OCI-M1 (cell line): ENCODE data around the gene TMEM139.

Experiments
- DNase-seq: peaks from one replicate; lab custom pipeline; 2025; lab: John Stamatoyannopoulos, UW

TMEM139 gene

GRCh38 chr7:143284591-143285469 is at the start of gene TMEM139:
Gene TMEM139, plus strand, starts transcription at chr7:143284958. Its CDS starts 1,000 bp downstream, at chr7:143285958.
- no peak for DNase-seq

- no peak for DNase-seq
These were observed 49.2 kb upstream of the TMEM139 start for GRCh38 chr7:143235561-143235960.

GRCh38 chr7:143236408-143236990 is 48.3 kb upstream of the TMEM139 start:
- no peak for DNase-seq

- no peak for DNase-seq
These were observed 47.4 kb upstream of the TMEM139 start for GRCh38 chr7:143237366-143237765.

- DNase-seq, result no peak
These were observed 46.3 kb upstream of the TMEM139 start for GRCh38 chr7:143238289-143238980.

GRCh38 chr7:143239813-143240212 is 44.9 kb upstream of the TMEM139 start:
- DNase-seq, result no peak

GRCh38 chr7:143240291-143241168 is 44.2 kb upstream of the TMEM139 start:
- DNase-seq, result peak; percentile 67

GRCh38 chr7:143242306-143242705 is 42.5 kb upstream of the TMEM139 start:
- no peak for DNase-seq

- DNase-seq, result no peak
These were observed 41.6 kb upstream of the TMEM139 start for GRCh38 chr7:143243111-143243510.

- no peak for DNase-seq
These were observed 41.1 kb upstream of the TMEM139 start for GRCh38 chr7:143243614-143244013.

GRCh38 chr7:143244321-143244720 is 40.4 kb upstream of the TMEM139 start:
- DNase-seq, result no peak

- DNase-seq, result no peak
These were observed 39.6 kb upstream of the TMEM139 start for GRCh38 chr7:143245123-143245522.

GRCh38 chr7:143247372-143247771 is 37.4 kb upstream of the TMEM139 start:
- DNase-seq, result no peak

GRCh38 chr7:143248761-143249354 is 35.9 kb upstream of the TMEM139 start:
- DNase-seq, result no peak

GRCh38 chr7:143250199-143250598 is 34.6 kb upstream of the TMEM139 start:
- DNase-seq, result no peak

GRCh38 chr7:143250822-143251221 is 33.9 kb upstream of the TMEM139 start:
- no peak for DNase-seq

GRCh38 chr7:143252006-143252405 is 32.8 kb upstream of the TMEM139 start:
- peak; percentile 4 for DNase-seq

- DNase-seq, result peak; percentile 29
These were observed 29.2 kb upstream of the TMEM139 start for GRCh38 chr7:143255564-143255963.

GRCh38 chr7:143256325-143256724 is 28.4 kb upstream of the TMEM139 start:
- DNase-seq, result peak; percentile 14

- DNase-seq, result peak; percentile 37
These were observed 27.8 kb upstream of the TMEM139 start for GRCh38 chr7:143256932-143257331.

- no peak for DNase-seq
These were observed 27.3 kb upstream of the TMEM139 start for GRCh38 chr7:143257501-143257900.
